Hippocampal formation (tissue), 2 donors: ENCODE results near the gene ZNF219.

Experiments used
- DNase-seq, 2 donors: peaks; one replicate each; lab custom pipeline; 2025; lab: John Stamatoyannopoulos, UW

Gene ZNF219

GRCh38 chr14:21098076-21098891, at the start of gene ZNF219:
Gene ZNF219 (minus strand): TSS chr14:21098655. CDS start chr14:21093591, 5,064 bp downstream.
- DNase-seq: peak; percentile 25 to 40

GRCh38 chr14:21145437-21145836, 47.0 kb upstream of the ZNF219 start:
- DNase-seq: no peak

GRCh38 chr14:21142357-21142756, 43.9 kb upstream of the ZNF219 start:
- no peak for DNase-seq

- no peak for DNase-seq
Observed at GRCh38 chr14:21136024-21136423, 37.6 kb upstream of the ZNF219 start.

GRCh38 chr14:21133901-21134300, 35.4 kb upstream of the ZNF219 start:
- no peak for DNase-seq

- no peak for DNase-seq
Observed at GRCh38 chr14:21123429-21123828, 25.0 kb upstream of the ZNF219 start.

GRCh38 chr14:21121122-21121521, 22.7 kb upstream of the ZNF219 start:
- no peak for DNase-seq

- DNase-seq: no peak
Observed at GRCh38 chr14:21120686-21121085, 22.2 kb upstream of the ZNF219 start.

- no peak for DNase-seq
Observed at GRCh38 chr14:21118933-21119332, 20.5 kb upstream of the ZNF219 start.

- DNase-seq: no peak
Observed at GRCh38 chr14:21113369-21113768, 14.9 kb upstream of the ZNF219 start.

GRCh38 chr14:21112255-21112654, 13.8 kb upstream of the ZNF219 start:
- DNase-seq: no peak

GRCh38 chr14:21109377-21110138, 11.1 kb upstream of the ZNF219 start:
- DNase-seq: no peak

GRCh38 chr14:21108791-21109190, 10.3 kb upstream of the ZNF219 start:
- DNase-seq: no peak

GRCh38 chr14:21107283-21107800, 8.9 kb upstream of the ZNF219 start:
- no peak for DNase-seq

GRCh38 chr14:21106498-21107282, 8.2 kb upstream of the ZNF219 start:
- peak; percentile 69 to 75 for DNase-seq

GRCh38 chr14:21106176-21106497, 7.7 kb upstream of the ZNF219 start:
- DNase-seq: no peak

GRCh38 chr14:21105095-21105494, 6.6 kb upstream of the ZNF219 start:
- DNase-seq: no peak

GRCh38 chr14:21104448-21105060, 6.1 kb upstream of the ZNF219 start:
- DNase-seq: peak; percentile 77 to 85

- peak; percentile 94 to 97 for DNase-seq
Observed at GRCh38 chr14:21103710-21104447, 5.4 kb upstream of the ZNF219 start.

GRCh38 chr14:21103411-21103709, 4.9 kb upstream of the ZNF219 start:
- peak in 1 of 2 donors; percentile 98 for DNase-seq
